GM23338 (cell line): ENCODE measurements around the gene SLC25A42. TPM values are rescaled to one million over a fixed set of nuclear protein-coding genes. Genes with fewer than 3 reads are reported as not detected.

Source experiments
- ATAC-seq: fragments of 200-7000 bp; cut with Tn5 transposase; 3 replicates; pipeline ENCODE4 v1.9.1; 2020
- DNase-seq: peaks from one replicate; pipeline ENCODE4 v3.0.0-alpha.2; 2015; ENCODE audit warnings: low spot score
- H2AFZ ChIP-seq: fragments of 200-600 bp; sonication (generic); 2 replicates; pipeline ENCODE4 v1.8.0; 2016; ENCODE audit warnings: antibody characterized with exemption, mild to moderate bottlenecking, moderate library complexity
- H3F3A ChIP-seq: fragments of 200-600 bp; sonication (generic); replicated peaks from 2 replicates; pipeline ENCODE4 v1.8.0; 2017; ENCODE audit warnings: antibody characterized with exemption, mixed run types, low read depth
- H3K27ac ChIP-seq: fragments of 200-600 bp; sonication (generic); 2 replicates; pipeline ENCODE4 v1.6.1; 2016; ENCODE audit warnings: low read depth
- H3K27me3 ChIP-seq: fragments of 200-600 bp; sonication (generic); 2 replicates; pipeline ENCODE4 v1.8.0; 2016; ENCODE audit warnings: mild to moderate bottlenecking, mixed run types, moderate library complexity; ENCODE audit not compliant: insufficient read depth
- H3K36me3 ChIP-seq: fragments of 200-600 bp; sonication (generic); 2 replicates; pipeline ENCODE4 v1.8.0; 2016; ENCODE audit warnings: mild to moderate bottlenecking; ENCODE audit not compliant: insufficient read depth
- H3K4me1 ChIP-seq: fragments of 200-600 bp; sonication (generic); 2 replicates; pipeline ENCODE4 v1.8.0; 2016; ENCODE audit warnings: mild to moderate bottlenecking, moderate library complexity; ENCODE audit not compliant: insufficient read depth
- H3K4me2 ChIP-seq: fragments of 200-600 bp; sonication (generic); 2 replicates; pipeline ENCODE4 v1.7.1; 2017; ENCODE audit warnings: mixed run types
- H3K4me3 ChIP-seq: fragments of 200-600 bp; sonication (generic); 2 replicates; pipeline ENCODE4 v1.6.1; 2016; ENCODE audit warnings: mixed run types
- H3K79me2 ChIP-seq: fragments of 200-600 bp; sonication (generic); replicated peaks from 2 replicates; pipeline ENCODE4 v1.8.0; 2017; ENCODE audit warnings: mild to moderate bottlenecking; ENCODE audit not compliant: insufficient read depth
- H3K9me2 ChIP-seq: fragments of 200-600 bp; sonication (generic); 2 replicates; pipeline ENCODE4 v1.8.0; 2017; ENCODE audit not compliant: insufficient read depth
- H4K20me1 ChIP-seq: fragments of 200-600 bp; sonication (generic); replicated peaks from 2 replicates; pipeline ENCODE4 v1.8.0; 2017; ENCODE audit warnings: mild to moderate bottlenecking; ENCODE audit not compliant: insufficient read depth
- H3K27ac Mint-ChIP-seq: 2 replicates; pipeline ENCODE4 v1.8.0; 2020; ENCODE audit warnings: inconsistent platforms, mild to moderate bottlenecking, moderate library complexity, mixed read lengths
- H3K27me3 Mint-ChIP-seq: 3 replicates; pipeline ENCODE4 v1.8.0; 2022; ENCODE audit warnings: low read depth, mild to moderate bottlenecking, moderate library complexity, mixed read lengths, inconsistent platforms; ENCODE audit not compliant: insufficient read depth, poor library complexity
- H3K36me3 Mint-ChIP-seq: 3 replicates; pipeline ENCODE4 v1.8.0; 2021; ENCODE audit warnings: low read depth, mild to moderate bottlenecking, inconsistent platforms, moderate library complexity, mixed read lengths
- H3K4me1 Mint-ChIP-seq: 3 replicates; pipeline ENCODE4 v1.8.0; 2020; ENCODE audit warnings: mild to moderate bottlenecking, inconsistent platforms, mixed read lengths
- H3K4me3 Mint-ChIP-seq: 3 replicates; pipeline ENCODE4 v1.8.0; 2021; ENCODE audit warnings: moderate library complexity, mild to moderate bottlenecking, inconsistent platforms, mixed read lengths
- H3K9me3 Mint-ChIP-seq: 3 replicates; pipeline ENCODE4 v1.8.0; 2020; ENCODE audit warnings: moderate library complexity, mild to moderate bottlenecking, inconsistent platforms, mixed read lengths
- CREB1 ChIP-seq: fragments of 250-450 bp; sonication (Bioruptor Pico); IDR thresholded peaks from 2 replicates; pipeline ENCODE4 v1.5.0; 2020; ENCODE audit warnings: low read depth, mild to moderate bottlenecking, moderate library complexity
- ETS1 ChIP-seq: IDR thresholded peaks from 2 replicates; pipeline ENCODE4 v1.6.1; 2016; ENCODE audit warnings: antibody characterized with exemption
- EZH2 ChIP-seq: fragments of 200-600 bp; sonication (generic); IDR thresholded peaks from one replicate; pipeline ENCODE4 v1.8.0; 2017; ENCODE audit warnings: antibody characterized with exemption, mild to moderate bottlenecking, low read depth; ENCODE audit not compliant: unreplicated experiment
- EZH2phosphoT487 ChIP-seq: fragments of 200-600 bp; sonication (generic); IDR thresholded peaks from one replicate; pipeline ENCODE4 v1.8.1; 2018; ENCODE audit warnings: antibody characterized with exemption; ENCODE audit not compliant: unreplicated experiment
- JUNB ChIP-seq: IDR thresholded peaks from one replicate; pipeline ENCODE4 v1.6.1; 2016; ENCODE audit warnings: antibody characterized with exemption; ENCODE audit not compliant: unreplicated experiment
- NANOG ChIP-seq: IDR thresholded peaks from 2 replicates; pipeline ENCODE4 v1.6.1; 2016; ENCODE audit warnings: antibody characterized with exemption, borderline replicate concordance
- POLR2AphosphoS5 ChIP-seq: IDR thresholded peaks from 2 replicates; pipeline ENCODE4 v1.6.1; 2016; ENCODE audit warnings: antibody characterized with exemption, low read depth
- REST ChIP-seq: IDR thresholded peaks from one replicate; pipeline ENCODE4 v1.6.1; 2018; ENCODE audit warnings: antibody characterized with exemption; ENCODE audit not compliant: unreplicated experiment
- STAT1 ChIP-seq: IDR thresholded peaks from one replicate; pipeline ENCODE4 v1.6.1; 2016; ENCODE audit warnings: antibody characterized with exemption; ENCODE audit not compliant: unreplicated experiment
- ZNF114 ChIP-seq: fragments of 250-450 bp; sonication (Bioruptor Pico); IDR thresholded peaks from 2 replicates; pipeline ENCODE4 v1.5.0; 2020; ENCODE audit warnings: mild to moderate bottlenecking, moderate library complexity
- ZNF331 ChIP-seq: fragments of 250-450 bp; sonication (Bioruptor Pico); IDR thresholded peaks from 2 replicates; pipeline ENCODE4 v1.5.0; 2020; ENCODE audit warnings: low read depth, mild to moderate bottlenecking, moderate library complexity
- polyA plus RNA-seq: library from polyadenylated mRNA; unstranded; fragments of >200 nt; fragmentation: Nextera tagmentation; extraction: Ambion mirVana; gene quantifications from 2 replicates; pipeline ENCODE4 v1.2.1, GENCODE V29; 2016
- total RNA-seq: library from RNA; depleted of rRNA; stranded (reverse); fragments of >200 nt; shearing (Covaris generic); gene quantifications from 2 replicates; pipeline ENCODE4 v1.2.3, GENCODE V29; 2014
- TF ChIP-seq, protein P1 (sequence below): fragments of 250-450 bp; sonication (Bioruptor Pico); IDR thresholded peaks from 2 replicates; pipeline ENCODE4 v1.5.0; 2020; ENCODE audit warnings: mild to moderate bottlenecking, moderate library complexity
- TF ChIP-seq, protein P2 (sequence below), 2 experiments: fragments of 200-600 bp in 1 of 2; sonication (generic) in 1 of 2; conservative IDR thresholded peaks; 2 replicates each; pipeline versions ENCODE4 v1.5.1 to v1.6.1; 2016 to 2017; ENCODE audit warnings: antibody characterized with exemption in 2 of 2, low read depth in 2 of 2, mild to moderate bottlenecking in 2 of 2, moderate library complexity in 1 of 2

Gene SLC25A42
- total and polyA plus RNA-seq, 2 experiments from 2014 or later = 7.3 to 7.6 TPM

- Histone ChIP-seq H3K9me2 (no peaks in the 10 kb centered on the region), H2AFZ (peak within 1 kb of the TSS; percentile 98), H3F3A (peaks cover 10% of the 10 kb centered on the region; the same call in 1 of the 2 replicates), H3K27ac (no peak within 1 kb of the TSS), H3K36me3 (no peaks in the 10 kb centered on the region), H3K4me2 (peak within 1 kb of the TSS; percentile 99), H4K20me1 (peaks cover 13% of the 10 kb centered on the region; the same call in 1 of the 2 replicates), H3K27me3 (no peaks in the 10 kb centered on the region), H3K4me3 (peak within 1 kb of the TSS; percentile 98), H3K4me1 (peaks cover 5% of the 10 kb centered on the region; the same call in 1 of the 2 replicates), H3K79me2 (peaks cover 3% of the 10 kb centered on the region; the same call in 1 of the 2 replicates)
- DNase-seq = peak; percentile 99
- peak; percentile 92 for ATAC-seq
- TF ChIP-seq JUNB (no peak), CREB1 (CRISPR knock-in tag) (peak; percentile 80), ETS1 (peak; percentile 79), POLR2AphosphoS5 (peak; percentile 94), REST (no peak), EZH2phosphoT487 (no peak), ZNF331 (CRISPR knock-in tag) (no peak), STAT1 (no peak), EZH2 (no peak), ZNF114 (CRISPR knock-in tag) (no peak), NANOG (no peak)
- TF ChIP-seq, protein P1, sequence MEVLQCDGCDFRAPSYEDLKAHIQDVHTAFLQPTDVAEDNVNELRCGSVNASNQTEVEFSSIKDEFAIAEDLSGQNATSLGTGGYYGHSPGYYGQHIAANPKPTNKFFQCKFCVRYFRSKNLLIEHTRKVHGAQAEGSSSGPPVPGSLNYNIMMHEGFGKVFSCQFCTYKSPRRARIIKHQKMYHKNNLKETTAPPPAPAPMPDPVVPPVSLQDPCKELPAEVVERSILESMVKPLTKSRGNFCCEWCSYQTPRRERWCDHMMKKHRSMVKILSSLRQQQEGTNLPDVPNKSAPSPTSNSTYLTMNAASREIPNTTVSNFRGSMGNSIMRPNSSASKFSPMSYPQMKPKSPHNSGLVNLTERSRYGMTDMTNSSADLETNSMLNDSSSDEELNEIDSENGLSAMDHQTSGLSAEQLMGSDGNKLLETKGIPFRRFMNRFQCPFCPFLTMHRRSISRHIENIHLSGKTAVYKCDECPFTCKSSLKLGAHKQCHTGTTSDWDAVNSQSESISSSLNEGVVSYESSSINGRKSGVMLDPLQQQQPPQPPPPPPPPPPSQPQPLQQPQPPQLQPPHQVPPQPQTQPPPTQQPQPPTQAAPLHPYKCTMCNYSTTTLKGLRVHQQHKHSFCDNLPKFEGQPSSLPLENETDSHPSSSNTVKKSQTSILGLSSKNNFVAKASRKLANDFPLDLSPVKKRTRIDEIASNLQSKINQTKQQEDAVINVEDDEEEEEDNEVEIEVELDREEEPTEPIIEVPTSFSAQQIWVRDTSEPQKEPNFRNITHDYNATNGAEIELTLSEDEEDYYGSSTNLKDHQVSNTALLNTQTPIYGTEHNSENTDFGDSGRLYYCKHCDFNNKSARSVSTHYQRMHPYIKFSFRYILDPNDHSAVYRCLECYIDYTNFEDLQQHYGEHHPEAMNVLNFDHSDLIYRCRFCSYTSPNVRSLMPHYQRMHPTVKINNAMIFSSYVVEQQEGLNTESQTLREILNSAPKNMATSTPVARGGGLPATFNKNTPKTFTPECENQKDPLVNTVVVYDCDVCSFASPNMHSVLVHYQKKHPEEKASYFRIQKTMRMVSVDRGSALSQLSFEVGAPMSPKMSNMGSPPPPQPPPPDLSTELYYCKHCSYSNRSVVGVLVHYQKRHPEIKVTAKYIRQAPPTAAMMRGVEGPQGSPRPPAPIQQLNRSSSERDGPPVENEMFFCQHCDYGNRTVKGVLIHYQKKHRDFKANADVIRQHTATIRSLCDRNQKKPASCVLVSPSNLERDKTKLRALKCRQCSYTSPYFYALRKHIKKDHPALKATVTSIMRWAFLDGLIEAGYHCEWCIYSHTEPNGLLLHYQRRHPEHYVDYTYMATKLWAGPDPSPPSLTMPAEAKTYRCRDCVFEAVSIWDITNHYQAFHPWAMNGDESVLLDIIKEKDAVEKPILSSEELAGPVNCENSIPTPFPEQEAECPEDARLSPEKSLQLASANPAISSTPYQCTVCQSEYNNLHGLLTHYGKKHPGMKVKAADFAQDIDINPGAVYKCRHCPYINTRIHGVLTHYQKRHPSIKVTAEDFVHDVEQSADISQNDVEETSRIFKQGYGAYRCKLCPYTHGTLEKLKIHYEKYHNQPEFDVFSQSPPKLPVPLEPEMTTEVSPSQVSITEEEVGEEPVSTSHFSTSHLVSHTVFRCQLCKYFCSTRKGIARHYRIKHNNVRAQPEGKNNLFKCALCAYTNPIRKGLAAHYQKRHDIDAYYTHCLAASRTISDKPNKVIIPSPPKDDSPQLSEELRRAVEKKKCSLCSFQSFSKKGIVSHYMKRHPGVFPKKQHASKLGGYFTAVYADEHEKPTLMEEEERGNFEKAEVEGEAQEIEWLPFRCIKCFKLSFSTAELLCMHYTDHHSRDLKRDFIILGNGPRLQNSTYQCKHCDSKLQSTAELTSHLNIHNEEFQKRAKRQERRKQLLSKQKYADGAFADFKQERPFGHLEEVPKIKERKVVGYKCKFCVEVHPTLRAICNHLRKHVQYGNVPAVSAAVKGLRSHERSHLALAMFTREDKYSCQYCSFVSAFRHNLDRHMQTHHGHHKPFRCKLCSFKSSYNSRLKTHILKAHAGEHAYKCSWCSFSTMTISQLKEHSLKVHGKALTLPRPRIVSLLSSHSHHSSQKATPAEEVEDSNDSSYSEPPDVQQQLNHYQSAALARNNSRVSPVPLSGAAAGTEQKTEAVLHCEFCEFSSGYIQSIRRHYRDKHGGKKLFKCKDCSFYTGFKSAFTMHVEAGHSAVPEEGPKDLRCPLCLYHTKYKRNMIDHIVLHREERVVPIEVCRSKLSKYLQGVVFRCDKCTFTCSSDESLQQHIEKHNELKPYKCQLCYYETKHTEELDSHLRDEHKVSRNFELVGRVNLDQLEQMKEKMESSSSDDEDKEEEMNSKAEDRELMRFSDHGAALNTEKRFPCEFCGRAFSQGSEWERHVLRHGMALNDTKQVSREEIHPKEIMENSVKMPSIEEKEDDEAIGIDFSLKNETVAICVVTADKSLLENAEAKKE = no peak
- TF ChIP-seq, protein P2, sequence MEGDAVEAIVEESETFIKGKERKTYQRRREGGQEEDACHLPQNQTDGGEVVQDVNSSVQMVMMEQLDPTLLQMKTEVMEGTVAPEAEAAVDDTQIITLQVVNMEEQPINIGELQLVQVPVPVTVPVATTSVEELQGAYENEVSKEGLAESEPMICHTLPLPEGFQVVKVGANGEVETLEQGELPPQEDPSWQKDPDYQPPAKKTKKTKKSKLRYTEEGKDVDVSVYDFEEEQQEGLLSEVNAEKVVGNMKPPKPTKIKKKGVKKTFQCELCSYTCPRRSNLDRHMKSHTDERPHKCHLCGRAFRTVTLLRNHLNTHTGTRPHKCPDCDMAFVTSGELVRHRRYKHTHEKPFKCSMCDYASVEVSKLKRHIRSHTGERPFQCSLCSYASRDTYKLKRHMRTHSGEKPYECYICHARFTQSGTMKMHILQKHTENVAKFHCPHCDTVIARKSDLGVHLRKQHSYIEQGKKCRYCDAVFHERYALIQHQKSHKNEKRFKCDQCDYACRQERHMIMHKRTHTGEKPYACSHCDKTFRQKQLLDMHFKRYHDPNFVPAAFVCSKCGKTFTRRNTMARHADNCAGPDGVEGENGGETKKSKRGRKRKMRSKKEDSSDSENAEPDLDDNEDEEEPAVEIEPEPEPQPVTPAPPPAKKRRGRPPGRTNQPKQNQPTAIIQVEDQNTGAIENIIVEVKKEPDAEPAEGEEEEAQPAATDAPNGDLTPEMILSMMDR (conservative IDR thresholded peaks at IDR 0.05; ENCODE audit: low read depth in 2 of 2) = no peak
- H3K9me3 Mint-ChIP-seq = peaks cover 5% of the 10 kb centered on the region; the same call in 2 of the 3 replicates
- peaks cover 39% of the 10 kb centered on the region for H3K27me3 Mint-ChIP-seq
- H3K4me3 Mint-ChIP-seq = peak within 1 kb of the TSS; percentile 99
- peaks cover 9% of the 10 kb centered on the region for H3K4me1 Mint-ChIP-seq
- peak within 1 kb of the TSS; percentile 97 for H3K27ac Mint-ChIP-seq
- peaks cover 10% of the 10 kb centered on the region for H3K36me3 Mint-ChIP-seq
Observed at GRCh38 chr19:19138109-19138981, 74.6 kb downstream of the SLC25A42 start, which contains the start of gene TMEM161A. TSS of gene TMEM161A (minus strand) at chr19:19138478. CDS start at chr19:19138428, 50 bp downstream.
